Measurements from ENCODE around the gene JAML. TPM values are rescaled to one million over a fixed set of nuclear protein-coding genes. Genes with fewer than 3 reads are reported as not detected.

The JAML gene
- total RNA-seq, 1 experiment from 2014 or later, result not detected

DNA sequence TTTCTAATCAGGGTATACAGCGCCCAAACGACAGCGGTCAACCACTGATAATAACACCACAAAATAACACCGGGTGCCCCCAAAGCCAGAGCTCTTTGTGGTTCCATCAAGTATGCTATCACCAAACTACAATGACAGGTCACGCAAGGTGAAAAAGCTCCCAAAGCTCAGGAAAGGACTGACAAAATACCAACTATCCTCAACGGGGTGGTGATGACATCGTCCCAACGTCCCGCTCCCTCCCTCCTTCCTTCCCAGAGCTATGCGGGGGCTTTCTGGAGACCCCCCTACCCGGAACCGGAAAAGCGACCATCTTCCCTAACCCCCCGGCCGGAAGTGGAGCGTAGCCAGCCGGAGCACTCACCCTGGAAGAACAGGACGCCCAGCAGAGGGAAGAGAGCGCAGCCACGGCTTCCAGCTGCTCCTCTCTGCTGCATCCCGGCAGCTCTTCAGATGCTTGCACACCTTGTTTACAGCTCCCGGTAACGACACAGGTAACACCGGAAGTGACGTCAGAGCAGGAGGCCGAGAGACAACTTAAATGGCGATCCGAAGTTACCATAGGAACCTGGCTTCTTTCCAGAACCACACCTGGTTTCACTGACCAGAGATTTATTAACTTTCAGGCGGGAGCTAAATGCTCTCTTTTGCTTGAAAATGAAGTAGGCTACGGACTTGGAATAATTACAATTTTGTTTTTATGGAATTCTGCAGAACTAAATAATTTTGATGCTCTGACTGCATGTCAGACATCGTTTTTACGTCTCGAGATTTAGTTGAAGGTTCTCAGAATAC is 27.2 kb upstream of the JAML start, which contains the start of gene MPZL3:
MPZL3 (minus strand) TSS at position 508 of the 795 bp plus-strand sequence; CDS start at position 437, 71 bp downstream.
- Mint-ChIP-seq H3K27ac (ENCODE audit: unreplicated experiment) (peak within 1 kb of the TSS; percentile 99), H3K4me1 (ENCODE audit: low read depth, unreplicated experiment) (peaks cover 17% of the 10 kb centered on the region), H3K36me3 (ENCODE audit: insufficient read depth, unreplicated experiment) (peaks cover 27% of the 10 kb centered on the region), H3K4me3 (ENCODE audit: low read depth, unreplicated experiment) (peak within 1 kb of the TSS; percentile 81), H3K27me3 (ENCODE audit: unreplicated experiment) (no peaks in the 10 kb centered on the region), H3K9me3 (ENCODE audit: low read depth, unreplicated experiment) (no peaks in the 10 kb centered on the region)
- TF ChIP-seq CTCF (IDR thresholded peaks at IDR 0.05; ENCODE audit: unreplicated experiment), result no peak
- DNase-seq, result peak; percentile 86
- intact Hi-C loops (cut with micrococcal nuclease; ENCODE audit: unreplicated experiment), result no loop called here
- CTCF ChIA-PET, result interaction anchor here (0.7 to 2.2 kb wide), 6 partner anchors 10 to 80 kb away, joined by 3 to 7 read pairs (median 3); partner anchors contain the start of gene MPZL2
- BruUV-seq (replicated peaks), result TSS peak; percentile 86

GRCh38 chr11:118247041-118247440 is 22.2 kb upstream of the JAML start:
- Mint-ChIP-seq H3K9me3 (ENCODE audit: low read depth, unreplicated experiment) (no peaks in the 10 kb centered on the region), H3K27ac (ENCODE audit: unreplicated experiment) (no peak overlapping the region), H3K27me3 (ENCODE audit: unreplicated experiment) (no peaks in the 10 kb centered on the region), H3K4me1 (ENCODE audit: low read depth, unreplicated experiment) (peaks cover 55% of the 10 kb centered on the region), H3K4me3 (ENCODE audit: low read depth, unreplicated experiment) (no peak overlapping the region), H3K36me3 (ENCODE audit: insufficient read depth, unreplicated experiment) (peaks cover 18% of the 10 kb centered on the region)
- DNase-seq, result no peak
- CTCF ChIA-PET, result interaction anchor here (1.6 kb wide), 1 partner anchor 49 kb away, joined by 4 read pairs; no protein-coding TSS in a partner anchor
- BruUV-seq (replicated peaks), result no TSS peak
- intact Hi-C loops (cut with micrococcal nuclease; ENCODE audit: unreplicated experiment), result no loop called here
- TF ChIP-seq CTCF (IDR thresholded peaks at IDR 0.05; ENCODE audit: unreplicated experiment), result no peak

DNA sequence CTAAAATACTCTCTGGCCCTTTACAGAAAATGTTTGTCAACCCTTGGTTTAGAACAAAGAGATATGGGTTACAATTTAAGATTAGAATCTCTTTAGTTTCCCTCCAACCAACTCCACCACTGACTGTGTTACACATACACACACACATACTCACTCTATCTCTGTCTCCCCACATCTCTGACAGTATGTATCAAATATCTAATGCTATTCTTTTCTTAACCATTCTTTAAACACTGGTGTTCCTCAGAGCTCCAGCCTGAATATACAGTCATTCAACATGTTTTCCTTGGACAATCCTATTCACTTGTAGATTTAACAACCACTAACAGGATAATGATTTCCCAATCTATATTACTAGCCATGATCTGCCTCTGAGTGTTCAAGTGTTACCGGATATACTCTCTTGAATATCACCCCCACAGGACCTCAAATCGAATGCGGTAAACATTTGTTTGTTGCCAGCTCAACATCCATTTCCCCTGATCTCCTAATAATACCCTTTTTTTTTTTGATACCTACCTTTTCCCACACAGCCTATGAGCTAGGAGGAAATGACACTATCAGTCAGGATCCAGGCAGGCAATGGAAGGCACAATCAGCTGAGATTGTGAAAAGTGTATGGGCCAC is 21.2 kb upstream of the JAML start:
- Mint-ChIP-seq H3K27ac (ENCODE audit: unreplicated experiment) (no peak overlapping the region), H3K4me1 (ENCODE audit: low read depth, unreplicated experiment) (peaks cover 65% of the 10 kb centered on the region), H3K27me3 (ENCODE audit: unreplicated experiment) (no peaks in the 10 kb centered on the region), H3K9me3 (ENCODE audit: low read depth, unreplicated experiment) (no peaks in the 10 kb centered on the region), H3K4me3 (ENCODE audit: low read depth, unreplicated experiment) (no peak overlapping the region), H3K36me3 (ENCODE audit: insufficient read depth, unreplicated experiment) (peaks cover 19% of the 10 kb centered on the region)
- no TSS peak for BruUV-seq (replicated peaks)
- no peak for DNase-seq
- TF ChIP-seq CTCF (IDR thresholded peaks at IDR 0.05; ENCODE audit: unreplicated experiment), result no peak
- CTCF ChIA-PET, result interaction anchor here (1.6 kb wide), 1 partner anchor 48 kb away, joined by 4 read pairs; no protein-coding TSS in a partner anchor
- intact Hi-C loops (cut with micrococcal nuclease; ENCODE audit: unreplicated experiment), result no loop called here

- BruUV-seq (replicated peaks), result no TSS peak
- no peaks in the 10 kb centered on the region for H3K9me3 Mint-ChIP-seq (ENCODE audit: low read depth, unreplicated experiment)
- no peak overlapping the region for H3K4me3 Mint-ChIP-seq (ENCODE audit: low read depth, unreplicated experiment)
- no peak for TF ChIP-seq CTCF (IDR thresholded peaks at IDR 0.05; ENCODE audit: unreplicated experiment)
- DNase-seq, result no peak
- intact Hi-C loops (cut with micrococcal nuclease; ENCODE audit: unreplicated experiment), result no loop called here
- no peak overlapping the region for H3K27ac Mint-ChIP-seq (ENCODE audit: unreplicated experiment)
- H3K36me3 Mint-ChIP-seq (ENCODE audit: insufficient read depth, unreplicated experiment), result peaks cover 19% of the 10 kb centered on the region
- peaks cover 72% of the 10 kb centered on the region for H3K4me1 Mint-ChIP-seq (ENCODE audit: low read depth, unreplicated experiment)
- CTCF ChIA-PET, result no interaction called here
- no peaks in the 10 kb centered on the region for H3K27me3 Mint-ChIP-seq (ENCODE audit: unreplicated experiment)
These were observed 19.4 kb upstream of the JAML start for GRCh38 chr11:118243993-118244762.
